Measurements from ENCODE around the gene ADD1. TPM values are rescaled to one million over a fixed set of nuclear protein-coding genes. Genes with fewer than 3 reads are reported as not detected.

The ADD1 gene, protein sequence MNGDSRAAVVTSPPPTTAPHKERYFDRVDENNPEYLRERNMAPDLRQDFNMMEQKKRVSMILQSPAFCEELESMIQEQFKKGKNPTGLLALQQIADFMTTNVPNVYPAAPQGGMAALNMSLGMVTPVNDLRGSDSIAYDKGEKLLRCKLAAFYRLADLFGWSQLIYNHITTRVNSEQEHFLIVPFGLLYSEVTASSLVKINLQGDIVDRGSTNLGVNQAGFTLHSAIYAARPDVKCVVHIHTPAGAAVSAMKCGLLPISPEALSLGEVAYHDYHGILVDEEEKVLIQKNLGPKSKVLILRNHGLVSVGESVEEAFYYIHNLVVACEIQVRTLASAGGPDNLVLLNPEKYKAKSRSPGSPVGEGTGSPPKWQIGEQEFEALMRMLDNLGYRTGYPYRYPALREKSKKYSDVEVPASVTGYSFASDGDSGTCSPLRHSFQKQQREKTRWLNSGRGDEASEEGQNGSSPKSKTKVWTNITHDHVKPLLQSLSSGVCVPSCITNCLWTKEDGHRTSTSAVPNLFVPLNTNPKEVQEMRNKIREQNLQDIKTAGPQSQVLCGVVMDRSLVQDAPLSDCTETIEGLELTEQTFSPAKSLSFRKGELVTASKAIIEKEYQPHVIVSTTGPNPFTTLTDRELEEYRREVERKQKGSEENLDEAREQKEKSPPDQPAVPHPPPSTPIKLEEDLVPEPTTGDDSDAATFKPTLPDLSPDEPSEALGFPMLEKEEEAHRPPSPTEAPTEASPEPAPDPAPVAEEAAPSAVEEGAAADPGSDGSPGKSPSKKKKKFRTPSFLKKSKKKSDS
- polyA plus RNA-seq (2012; ENCODE audit: insufficient read depth, insufficient read length, low read depth), result 184 TPM

DNA sequence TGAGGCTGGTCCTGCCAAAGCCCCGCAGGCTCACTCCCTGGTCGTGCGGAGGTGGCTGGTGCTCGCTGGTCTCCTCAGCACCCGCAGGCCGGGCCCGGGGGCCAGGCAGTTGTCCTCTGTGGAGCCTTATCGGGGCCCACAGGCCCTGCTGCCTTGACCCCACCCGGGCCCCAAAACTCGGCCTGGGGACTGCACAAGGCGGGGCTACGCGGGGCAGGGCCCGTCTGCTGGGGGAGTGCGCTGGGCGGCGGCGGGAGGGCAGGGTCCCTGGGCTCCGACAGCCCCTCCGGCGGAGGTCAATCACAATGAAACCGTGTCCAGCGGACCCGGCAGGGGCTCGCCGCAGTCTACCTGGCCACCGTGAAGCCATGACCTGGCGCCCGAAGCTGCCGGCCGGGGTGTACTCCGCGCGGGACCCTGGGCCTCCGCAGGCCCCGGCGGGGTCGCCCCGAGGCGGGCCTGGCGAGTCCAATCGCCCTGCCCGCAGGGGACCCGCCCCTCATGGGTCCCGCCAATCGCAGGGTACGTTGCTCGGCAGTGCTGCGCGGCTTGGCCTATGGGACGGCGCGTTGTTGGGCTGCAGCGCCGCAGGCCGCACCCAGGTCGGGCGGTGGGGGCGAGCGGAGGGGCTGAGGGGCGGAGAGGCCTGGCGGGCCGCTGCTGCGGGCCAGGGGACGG is at the start of gene ADD1:
TSS of gene ADD1 (plus strand) at position 582 of the 678 bp plus-strand sequence. CDS start 32,072 bp downstream, outside the sequence.
- no peaks in the 10 kb centered on the region for H3K36me3 ChIP-seq
- TF ChIP-seq, protein P1, sequence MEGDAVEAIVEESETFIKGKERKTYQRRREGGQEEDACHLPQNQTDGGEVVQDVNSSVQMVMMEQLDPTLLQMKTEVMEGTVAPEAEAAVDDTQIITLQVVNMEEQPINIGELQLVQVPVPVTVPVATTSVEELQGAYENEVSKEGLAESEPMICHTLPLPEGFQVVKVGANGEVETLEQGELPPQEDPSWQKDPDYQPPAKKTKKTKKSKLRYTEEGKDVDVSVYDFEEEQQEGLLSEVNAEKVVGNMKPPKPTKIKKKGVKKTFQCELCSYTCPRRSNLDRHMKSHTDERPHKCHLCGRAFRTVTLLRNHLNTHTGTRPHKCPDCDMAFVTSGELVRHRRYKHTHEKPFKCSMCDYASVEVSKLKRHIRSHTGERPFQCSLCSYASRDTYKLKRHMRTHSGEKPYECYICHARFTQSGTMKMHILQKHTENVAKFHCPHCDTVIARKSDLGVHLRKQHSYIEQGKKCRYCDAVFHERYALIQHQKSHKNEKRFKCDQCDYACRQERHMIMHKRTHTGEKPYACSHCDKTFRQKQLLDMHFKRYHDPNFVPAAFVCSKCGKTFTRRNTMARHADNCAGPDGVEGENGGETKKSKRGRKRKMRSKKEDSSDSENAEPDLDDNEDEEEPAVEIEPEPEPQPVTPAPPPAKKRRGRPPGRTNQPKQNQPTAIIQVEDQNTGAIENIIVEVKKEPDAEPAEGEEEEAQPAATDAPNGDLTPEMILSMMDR (IDR thresholded peaks at IDR 0.05; ENCODE audit: low read depth, low read length), result no peak
- H3K9me3 ChIP-seq, result no peaks in the 10 kb centered on the region
- DNase-seq, result peak; percentile 94
- H3K27me3 ChIP-seq, result no peaks in the 10 kb centered on the region
- peak within 1 kb of the TSS; percentile 92 for H3K4me3 ChIP-seq (ENCODE audit: low read depth, low read length)
- peaks cover 4% of the 10 kb centered on the region for H3K4me1 ChIP-seq

DNA sequence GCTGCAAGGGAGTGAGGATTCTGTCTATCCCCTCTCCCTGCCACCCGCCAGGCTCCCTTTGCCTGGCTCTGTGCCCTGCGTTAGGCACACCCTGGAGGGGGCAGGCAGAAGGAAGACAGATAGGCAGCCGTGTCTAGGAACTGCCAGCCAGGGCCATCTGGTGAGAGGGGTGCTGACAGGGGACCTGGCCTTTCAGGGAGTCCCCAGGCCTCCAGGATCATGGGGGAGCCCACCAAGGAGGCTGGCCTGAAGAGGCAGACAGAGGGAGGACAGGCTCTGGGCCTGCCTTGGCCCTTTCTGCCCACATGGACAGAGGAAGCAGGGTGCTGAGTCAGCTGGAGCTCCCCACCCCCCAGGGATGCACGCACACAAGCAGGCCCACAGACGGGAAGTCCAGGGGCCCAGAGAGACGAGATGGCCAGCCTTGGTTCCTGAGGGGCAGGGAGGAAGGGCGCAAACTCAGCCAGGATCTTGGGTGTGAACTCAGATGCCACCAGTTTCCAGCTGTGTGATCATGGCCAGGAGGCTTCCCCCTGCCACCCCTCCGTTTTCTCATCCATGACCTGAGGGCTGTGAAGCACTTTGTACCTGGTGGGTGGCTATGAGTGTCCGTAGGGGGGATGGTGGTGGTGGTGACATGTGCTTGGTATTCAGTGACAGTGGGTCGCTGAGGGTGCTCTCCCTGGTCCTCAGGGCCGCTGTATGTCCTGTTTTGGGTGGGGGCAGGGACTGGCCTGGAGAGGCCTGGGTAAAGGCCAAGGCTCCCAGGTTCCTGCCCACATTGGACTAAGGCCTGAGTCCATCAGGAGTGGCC is 49.0 kb upstream of the ADD1 start:
- peak; percentile 83 for DNase-seq
- H3K4me3 ChIP-seq (ENCODE audit: low read depth, low read length), result no peak overlapping the region; the same call in 1 of the 2 replicates

DNA sequence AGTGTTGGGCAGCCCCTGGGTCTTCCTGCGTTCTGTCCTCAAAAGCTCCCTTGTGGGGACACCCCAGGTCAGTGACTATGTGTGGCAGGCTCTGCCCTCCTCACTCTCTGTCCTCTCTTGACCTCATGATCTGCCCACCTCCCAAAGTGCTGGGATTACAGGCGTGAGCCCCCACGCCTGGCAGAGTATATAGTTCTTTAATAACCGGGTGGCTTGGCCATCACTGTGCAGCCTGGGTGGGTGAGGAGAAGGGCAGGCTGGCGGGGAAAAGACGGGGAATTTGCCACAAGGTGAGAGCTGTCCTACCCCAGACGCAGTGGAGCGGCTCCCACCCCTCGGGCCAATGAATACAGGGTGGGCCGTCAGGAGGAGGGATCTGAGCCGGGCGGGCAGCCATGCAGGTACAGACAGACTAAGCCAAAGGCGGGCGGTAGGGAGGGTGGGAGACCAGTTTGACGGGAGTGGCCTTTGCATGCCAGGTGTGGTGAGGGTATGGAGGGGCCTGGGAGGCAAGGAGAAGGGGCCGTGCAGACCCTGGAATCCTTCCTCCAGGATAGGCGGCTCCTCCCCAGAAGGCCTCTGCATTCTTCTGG is 48.2 kb upstream of the ADD1 start:
- Histone ChIP-seq H3K4me1 (peaks cover 50% of the 10 kb centered on the region), H3K27me3 (no peaks in the 10 kb centered on the region), H3K4me3 (ENCODE audit: low read depth, low read length) (no peak overlapping the region), H3K9me3 (no peaks in the 10 kb centered on the region), H3K36me3 (no peaks in the 10 kb centered on the region)
- DNase-seq, result peak; percentile 12
- TF ChIP-seq, protein P1 (IDR thresholded peaks at IDR 0.05; ENCODE audit: low read depth, low read length), result no peak

More for the DNA sequence above, 49.0 kb upstream of the ADD1 start:
- Histone ChIP-seq H3K36me3 (no peaks in the 10 kb centered on the region), H3K27me3 (no peaks in the 10 kb centered on the region), H3K9me3 (no peaks in the 10 kb centered on the region), H3K4me1 (peaks cover 44% of the 10 kb centered on the region)
- TF ChIP-seq, protein P1 (IDR thresholded peaks at IDR 0.05; ENCODE audit: low read depth, low read length), result no peak

DNA sequence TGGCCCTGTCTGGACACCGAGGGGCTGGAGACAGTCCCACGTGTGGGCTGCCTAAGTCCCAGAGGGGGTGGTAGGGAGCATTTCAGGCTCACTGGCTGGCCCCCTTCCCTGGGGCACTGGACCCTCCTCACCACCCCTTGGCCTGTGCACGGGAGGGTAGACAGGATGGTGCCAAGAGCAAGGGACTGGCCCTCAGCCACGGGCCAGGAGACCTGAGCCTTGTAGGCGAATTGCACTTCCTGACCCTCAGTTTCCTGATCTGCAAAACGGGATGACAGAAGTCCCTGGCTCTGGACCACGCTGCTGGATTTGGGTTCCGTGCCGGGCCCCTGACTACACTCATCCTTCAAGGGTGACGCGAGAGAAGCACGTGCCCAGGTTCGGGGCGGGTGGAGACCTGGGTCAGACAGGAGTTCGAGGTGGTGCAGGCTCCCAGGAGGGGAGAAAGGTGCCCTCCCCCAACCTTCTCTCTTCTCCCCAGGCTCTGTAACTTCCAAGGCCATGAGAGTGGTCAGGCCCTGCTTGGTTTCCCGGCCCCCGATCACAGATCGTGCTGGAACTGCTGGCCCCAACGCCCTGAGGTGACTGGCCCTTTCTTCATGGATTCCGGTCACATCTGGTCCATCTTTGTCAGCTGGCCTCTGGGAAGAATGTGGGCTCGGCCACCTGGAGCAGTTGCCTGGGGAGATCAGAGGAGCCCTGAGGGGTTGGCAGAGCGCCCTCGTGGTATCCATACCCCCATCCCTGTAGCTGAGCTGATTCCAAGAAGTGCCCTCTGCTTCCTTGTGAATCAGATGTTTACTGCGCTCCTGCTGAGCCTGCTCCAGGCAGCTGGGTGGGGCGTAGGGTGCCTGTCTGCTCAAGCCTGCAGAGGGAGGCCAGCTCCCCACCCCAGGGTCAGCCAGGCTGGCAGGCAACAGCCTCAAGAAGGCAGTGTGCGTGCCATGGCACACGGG is 47.5 kb upstream of the ADD1 start:
- TF ChIP-seq, protein P1 (IDR thresholded peaks at IDR 0.05; ENCODE audit: low read depth, low read length), result no peak
- Histone ChIP-seq H3K4me1 (peaks cover 57% of the 10 kb centered on the region), H3K9me3 (no peaks in the 10 kb centered on the region), H3K27me3 (no peaks in the 10 kb centered on the region), H3K36me3 (no peaks in the 10 kb centered on the region), H3K4me3 (ENCODE audit: low read depth, low read length) (no peak overlapping the region)
- peak; percentile 58 for DNase-seq
